ENCODE results near the gene DNAJA3.
A peak's percentile ranks its signal among the peaks of the same experiment; 100 is the strongest.

DNAJA3 gene

DNA sequence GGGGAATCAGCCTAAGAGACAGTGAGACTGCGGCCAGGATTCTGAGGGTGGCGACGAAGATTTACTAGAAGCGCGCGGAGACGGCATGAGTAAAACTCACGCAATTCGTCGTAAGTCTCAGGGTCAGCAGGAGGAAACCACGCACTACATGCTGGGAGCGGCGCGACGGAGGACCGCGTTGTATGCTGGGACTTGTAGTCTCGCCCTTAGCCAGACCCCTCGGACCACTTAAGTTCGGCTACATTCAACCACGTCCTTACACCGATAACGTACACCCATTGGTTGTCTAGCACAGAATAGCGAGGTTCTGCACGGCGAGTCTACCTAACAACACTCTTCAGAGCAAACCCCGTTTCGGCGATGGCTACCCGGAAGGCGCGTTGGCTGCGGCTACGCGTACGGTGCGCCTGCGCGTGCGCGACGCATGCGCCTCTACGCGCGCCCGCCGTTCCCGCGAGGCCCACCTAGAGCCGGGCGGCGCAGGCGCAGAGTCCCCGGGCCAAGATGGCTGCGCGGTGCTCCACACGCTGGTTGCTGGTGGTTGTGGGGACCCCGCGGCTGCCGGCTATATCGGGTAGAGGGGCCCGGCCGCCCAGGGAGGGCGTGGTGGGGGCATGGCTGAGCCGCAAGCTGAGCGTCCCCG, at the start of gene DNAJA3:
TSS of gene DNAJA3 (plus strand) at position 491 of the 643 bp plus-strand sequence. CDS start at position 505, 14 bp downstream.
- DNase-seq, result peak; percentile 96
- TF ChIP-seq CTCF (IDR thresholded peaks at IDR 0.05), result no peak
- Mint-ChIP-seq H3K36me3 (ENCODE audit: low read depth) (peaks cover 15% of the 10 kb centered on the region), H3K4me1 (peaks cover 33% of the 10 kb centered on the region), H3K4me3 (peak within 1 kb of the TSS; percentile 99), H3K27me3 (ENCODE audit: low read depth, poor library complexity) (peaks cover 3% of the 10 kb centered on the region), H3K27ac (peak within 1 kb of the TSS; percentile 100), H3K9me3 (no peaks in the 10 kb centered on the region)

DNA sequence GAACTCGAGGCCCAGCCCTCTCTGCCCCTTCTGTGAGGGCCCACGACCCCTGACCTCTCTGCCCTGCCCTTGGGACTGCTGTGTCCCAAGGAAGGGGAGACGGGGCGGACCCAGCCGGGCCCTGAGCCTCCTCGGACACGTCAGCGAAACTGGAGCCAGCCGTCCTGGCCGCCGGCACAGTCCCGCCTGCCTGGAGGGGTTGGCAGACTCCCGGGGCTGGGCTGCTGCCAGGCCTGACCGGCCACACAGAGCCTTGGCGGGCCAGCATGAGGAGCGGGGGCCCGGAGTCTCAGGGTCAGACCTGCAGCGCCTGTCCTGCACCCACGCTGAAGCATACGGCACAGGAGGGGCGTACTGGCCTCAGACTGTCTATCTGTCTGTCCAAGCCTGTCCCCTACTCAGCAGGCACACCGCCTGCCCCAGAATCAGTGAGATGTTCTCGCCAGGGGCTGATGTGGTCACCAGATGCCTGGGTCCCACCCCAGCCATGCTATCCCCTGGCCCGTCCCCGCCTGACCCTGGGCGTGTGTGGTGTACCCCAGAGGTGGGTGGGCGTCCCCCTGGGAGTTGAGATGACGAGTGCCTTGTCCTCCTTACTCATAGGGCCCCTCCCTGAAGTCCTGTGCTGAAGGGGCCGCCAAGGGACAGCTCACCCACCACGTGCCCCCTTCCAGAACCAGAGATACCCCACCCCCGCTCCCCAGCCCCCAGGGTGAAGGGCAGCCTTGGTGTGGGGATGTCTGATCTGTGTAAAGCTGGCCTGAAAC, 49.4 kb upstream of the DNAJA3 start:
- Mint-ChIP-seq H3K4me3 (peak overlapping the region; percentile 66), H3K9me3 (no peaks in the 10 kb centered on the region), H3K36me3 (ENCODE audit: low read depth) (no peaks in the 10 kb centered on the region), H3K27ac (no peak overlapping the region), H3K27me3 (ENCODE audit: low read depth, poor library complexity) (peaks cover 3% of the 10 kb centered on the region), H3K4me1 (peaks cover 73% of the 10 kb centered on the region)
- no peak for TF ChIP-seq CTCF (IDR thresholded peaks at IDR 0.05)
- peak; percentile 49 for DNase-seq

DNA sequence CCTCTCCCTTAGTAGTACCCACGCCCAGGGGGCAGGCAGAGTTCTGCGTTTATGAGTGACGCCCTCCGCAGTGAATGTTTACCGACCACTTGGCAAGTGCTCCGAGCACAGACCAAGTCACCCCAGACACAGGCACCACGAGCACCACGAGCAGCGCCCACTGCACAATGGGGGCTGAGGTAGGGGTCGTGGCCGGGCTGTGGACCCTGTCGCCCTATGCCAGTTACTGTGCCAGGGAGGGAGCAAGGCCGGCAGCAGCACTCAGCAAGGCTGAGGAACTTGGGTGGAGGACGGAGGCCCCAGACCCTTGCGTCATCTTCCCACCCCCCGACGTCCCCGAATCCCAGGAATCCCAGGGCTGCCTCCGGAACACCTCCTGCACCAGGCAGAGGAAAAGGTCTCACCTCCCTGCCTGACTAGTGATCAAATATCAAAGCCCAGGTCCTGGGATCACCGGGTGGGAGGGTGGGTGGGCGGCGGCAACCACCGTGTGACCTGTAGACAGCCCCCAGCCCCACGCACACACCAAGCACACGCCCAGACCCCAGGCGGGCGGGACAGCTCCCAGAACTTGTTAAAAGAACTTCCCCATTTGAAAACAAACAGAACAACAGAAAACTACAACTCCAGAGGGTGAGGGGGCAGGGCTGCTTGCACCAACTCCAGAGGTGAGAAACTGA, 48.6 kb upstream of the DNAJA3 start:
- H3K36me3 Mint-ChIP-seq (ENCODE audit: low read depth), result no peaks in the 10 kb centered on the region
- H3K27me3 Mint-ChIP-seq (ENCODE audit: low read depth, poor library complexity), result peaks cover 3% of the 10 kb centered on the region
- H3K4me3 Mint-ChIP-seq, result peak overlapping the region; percentile 67
- no peak for DNase-seq
- H3K27ac Mint-ChIP-seq, result no peak overlapping the region
- TF ChIP-seq CTCF (IDR thresholded peaks at IDR 0.05), result no peak
- H3K9me3 Mint-ChIP-seq, result no peaks in the 10 kb centered on the region
- H3K4me1 Mint-ChIP-seq, result peaks cover 72% of the 10 kb centered on the region

GRCh38 chr16:4377573-4378154, 48.0 kb upstream of the DNAJA3 start:
- no peak for DNase-seq
- peak overlapping the region; percentile 83 for H3K27ac Mint-ChIP-seq
- H3K4me3 Mint-ChIP-seq, result peak overlapping the region; percentile 67
- TF ChIP-seq CTCF (IDR thresholded peaks at IDR 0.05), result peak; percentile 18
- H3K9me3 Mint-ChIP-seq, result no peaks in the 10 kb centered on the region
- H3K4me1 Mint-ChIP-seq, result peaks cover 70% of the 10 kb centered on the region
- H3K36me3 Mint-ChIP-seq (ENCODE audit: low read depth), result no peaks in the 10 kb centered on the region
- peaks cover 3% of the 10 kb centered on the region for H3K27me3 Mint-ChIP-seq (ENCODE audit: low read depth, poor library complexity)

DNA sequence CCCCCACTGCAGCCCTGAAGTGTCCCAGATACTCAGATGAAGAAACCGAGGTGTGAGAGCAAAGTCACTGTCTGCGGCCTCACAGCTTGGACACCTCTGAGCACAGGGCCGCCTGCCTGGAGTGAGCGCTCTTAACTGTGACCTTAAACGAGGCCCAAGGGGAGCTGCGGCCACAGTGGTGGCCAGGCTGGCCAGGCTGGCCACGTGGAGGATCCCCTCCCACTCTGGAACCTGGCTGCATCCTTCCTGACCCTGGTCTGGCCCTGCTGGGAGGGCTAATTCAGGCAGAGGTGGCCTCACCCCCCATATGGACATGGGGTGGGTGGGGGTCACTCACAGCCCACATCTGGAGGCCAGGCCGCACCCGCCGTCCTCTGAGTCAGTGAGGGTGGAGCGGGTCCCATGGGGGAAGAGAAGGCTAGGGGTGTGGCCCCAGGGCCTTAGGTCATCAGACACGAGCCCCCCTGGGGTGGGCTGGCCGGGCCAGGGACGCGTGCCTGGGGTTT, 47.5 kb upstream of the DNAJA3 start:
- peaks cover 3% of the 10 kb centered on the region for H3K27me3 Mint-ChIP-seq (ENCODE audit: low read depth, poor library complexity)
- no peak for TF ChIP-seq CTCF (IDR thresholded peaks at IDR 0.05)
- H3K4me1 Mint-ChIP-seq, result peaks cover 68% of the 10 kb centered on the region
- peak overlapping the region; percentile 67 for H3K4me3 Mint-ChIP-seq
- H3K27ac Mint-ChIP-seq, result peak overlapping the region; percentile 83
- H3K36me3 Mint-ChIP-seq (ENCODE audit: low read depth), result no peaks in the 10 kb centered on the region
- DNase-seq, result no peak
- H3K9me3 Mint-ChIP-seq, result no peaks in the 10 kb centered on the region
